Fibroblast of lung (primary cell): ENCODE data around the gene MORN1. TPM values are rescaled to one million over a fixed set of nuclear protein-coding genes. Genes with fewer than 3 reads are reported as not detected.

Experiments
- DNase-seq, 2 donors: peaks; one replicate each; pipeline versions ENCODE4 v3.0.0 to v3.0.0-alpha.2; 2010; ENCODE audit warnings: low read depth in 2 of 2
- H2AFZ ChIP-seq: 2 replicates; pipeline ENCODE4 v1.5.1; 2012; ENCODE audit warnings: low read length, control low read depth, inconsistent platforms
- H3K27ac ChIP-seq: 2 replicates; pipeline ENCODE4 v1.5.1; 2011; ENCODE audit warnings: low read length, control low read depth; ENCODE audit not compliant: insufficient read depth
- H3K27me3 ChIP-seq: 2 replicates; pipeline ENCODE4 v1.5.1; 2011; ENCODE audit warnings: mild to moderate bottlenecking, low read length; ENCODE audit not compliant: control insufficient read depth, insufficient read depth
- H3K36me3 ChIP-seq: 2 replicates; pipeline ENCODE4 v1.5.1; 2011; ENCODE audit warnings: low read length; ENCODE audit not compliant: control insufficient read depth, insufficient read depth
- H3K4me1 ChIP-seq: 2 replicates; pipeline ENCODE4 v1.5.1; 2011; ENCODE audit warnings: low read length; ENCODE audit not compliant: control insufficient read depth, insufficient read depth; ENCODE audit errors: extremely low read depth
- H3K4me2 ChIP-seq: 2 replicates; pipeline ENCODE4 v1.5.1; 2011; ENCODE audit warnings: low read length, control low read depth; ENCODE audit not compliant: insufficient read depth; ENCODE audit errors: extremely low read depth
- H3K4me3 ChIP-seq, 4 experiments: fragments of 200-600 bp in 1 of 4; sonication (generic) in 1 of 4; replicated peaks in 1 of 4; 2 replicates each; pipeline ENCODE4 v1.5.1; 2011 to 2016; ENCODE audit warnings: low read length in 4 of 4, low read depth in 3 of 4, mild to moderate bottlenecking in 3 of 4, control low read depth in 2 of 4, inconsistent platforms in 1 of 4, mixed read lengths in 1 of 4; ENCODE audit not compliant: insufficient read depth in 1 of 4; ENCODE audit errors: control extremely low read depth in 1 of 4
- H3K79me2 ChIP-seq: 2 replicates; pipeline ENCODE4 v1.5.1; 2012; ENCODE audit warnings: mild to moderate bottlenecking, low read length, inconsistent platforms; ENCODE audit not compliant: control insufficient read depth, insufficient read depth
- H3K9ac ChIP-seq: 2 replicates; pipeline ENCODE4 v1.5.1; 2011; ENCODE audit warnings: mild to moderate bottlenecking, low read length, control low read depth; ENCODE audit not compliant: insufficient read depth
- H3K9me3 ChIP-seq: 2 replicates; pipeline ENCODE4 v1.5.1; 2012; ENCODE audit warnings: low read depth, low read length; ENCODE audit not compliant: control insufficient read depth, insufficient read depth
- H4K20me1 ChIP-seq: 2 replicates; pipeline ENCODE4 v1.5.1; 2011; ENCODE audit warnings: low read length; ENCODE audit not compliant: control insufficient read depth, insufficient read depth; ENCODE audit errors: extremely low read depth
- CTCF ChIP-seq, 2 donors: IDR thresholded peaks in 1 of 2; conservative IDR thresholded peaks in 1 of 2; 1 replicate in 1 of 2; 2 replicates in 1 of 2; pipeline ENCODE4 v1.5.1; 2011 to 2012; ENCODE audit warnings: low read length in 2 of 2, control low read depth in 1 of 2, inconsistent platforms in 1 of 2, low read depth in 1 of 2, mild to moderate bottlenecking in 1 of 2
- EZH2 ChIP-seq: IDR thresholded peaks from 2 replicates; pipeline ENCODE4 v1.5.1; 2012; ENCODE audit warnings: low read length, control low read depth, mild to moderate bottlenecking; ENCODE audit errors: missing control alignments
- polyA plus RNA-seq, 2 donors: library from polyadenylated mRNA; depleted of rRNA in 1 of 2; stranded (reverse) in 1 of 2; unstranded in 1 of 2; fragments of >200 nt; gene quantifications; 2 replicates each; pipeline ENCODE4 v1.2.1, GENCODE V29; 2011 to 2012; ENCODE audit warnings: missing spikeins in 1 of 2
- total RNA-seq: library from RNA; depleted of rRNA; stranded (reverse); fragments of >200 nt; gene quantifications from 2 replicates; pipeline ENCODE4 v1.2.1, GENCODE V29; 2014

The MORN1 gene
- total and polyA plus RNA-seq, 2 donors (not counting 1 experiment from before 2014, with no cell fraction given) = 3.5 to 10.6 TPM

DNA sequence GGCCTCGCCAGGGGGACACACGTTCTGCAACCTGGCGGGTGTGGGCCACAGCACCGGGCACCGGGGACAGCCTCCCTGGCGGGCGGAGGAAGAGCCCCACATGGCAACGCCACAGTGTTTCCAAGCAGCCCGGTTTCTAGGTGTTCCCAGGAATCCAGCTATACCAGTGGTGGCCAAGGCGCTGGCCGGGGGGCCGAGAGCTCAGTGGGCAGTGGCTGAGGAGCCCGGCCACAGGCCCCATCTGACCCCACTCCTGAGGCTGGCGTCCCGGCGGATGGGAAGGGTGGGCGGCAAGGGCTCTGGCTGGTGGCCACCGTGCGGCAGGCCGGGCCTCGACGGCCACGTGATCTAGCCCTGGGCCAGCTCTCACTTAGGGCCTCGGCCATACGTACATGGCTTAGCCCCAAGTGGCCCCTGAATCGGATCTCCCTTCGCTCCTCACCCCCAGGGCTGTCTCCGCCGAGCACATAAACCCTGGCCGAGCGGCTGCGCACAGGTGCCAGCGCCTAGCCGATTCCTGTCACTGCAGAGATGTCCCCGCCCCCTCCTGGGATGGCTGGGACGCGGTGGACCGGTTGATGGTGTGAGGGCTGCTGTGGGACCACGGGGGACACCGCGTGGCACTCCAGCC lies 68.7 kb downstream of the MORN1 start:
- no peaks in the 10 kb centered on the region for H3K36me3 ChIP-seq
- peak overlapping the region; percentile 18 for H3K4me2 ChIP-seq
- H3K27me3 ChIP-seq = no peaks in the 10 kb centered on the region
- H3K4me1 ChIP-seq = peaks cover 5% of the 10 kb centered on the region
- no peaks in the 10 kb centered on the region for H3K79me2 ChIP-seq
- TF ChIP-seq EZH2 = no peak
- TF ChIP-seq CTCF (conservative IDR thresholded peaks at IDR 0.05 in 1 of 2, IDR thresholded peaks at IDR 0.05 in 1 of 2; ENCODE audit: low read depth in 1 of 2, low read length in 2 of 2) = no peak
- H2AFZ ChIP-seq = no peak overlapping the region
- H4K20me1 ChIP-seq = no peaks in the 10 kb centered on the region
- H3K4me3 ChIP-seq = no peak overlapping the region
- H3K27ac ChIP-seq = peak overlapping the region; percentile 63
- H3K9ac ChIP-seq = peak overlapping the region; percentile 64
- DNase-seq = no peak
- no peaks in the 10 kb centered on the region for H3K9me3 ChIP-seq

DNA sequence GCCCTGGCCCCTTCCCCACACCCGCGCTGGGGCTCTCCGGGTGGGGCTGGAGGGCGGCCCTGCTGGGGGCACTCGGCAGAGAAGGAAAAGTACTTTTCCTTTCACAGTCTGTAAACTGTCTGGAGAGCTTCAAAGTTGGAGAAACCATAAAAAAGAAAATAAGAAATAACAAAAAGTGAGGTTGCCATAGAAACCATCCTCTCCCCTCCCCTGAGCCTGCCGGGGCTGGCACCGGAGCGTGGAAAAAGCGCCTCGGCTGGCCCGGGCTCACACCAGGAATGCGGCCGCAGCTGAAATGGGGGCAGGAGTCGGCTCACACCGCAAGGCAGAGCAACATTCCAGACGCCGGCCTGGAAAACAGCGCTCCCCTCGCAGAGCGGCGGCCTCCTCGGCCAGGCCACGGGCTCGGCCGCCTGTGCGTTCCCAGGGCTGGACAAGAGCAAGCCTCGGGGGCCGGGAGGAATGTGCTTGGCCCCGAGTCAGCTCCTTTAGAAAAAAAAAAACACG lies 69.2 kb downstream of the MORN1 start:
- peak overlapping the region; percentile 42 for H3K4me2 ChIP-seq
- no peak overlapping the region for H2AFZ ChIP-seq
- no peaks in the 10 kb centered on the region for H3K36me3 ChIP-seq
- H4K20me1 ChIP-seq = no peaks in the 10 kb centered on the region
- H3K27me3 ChIP-seq = no peaks in the 10 kb centered on the region
- DNase-seq = peak; percentile 82 to 92
- peaks cover 5% of the 10 kb centered on the region for H3K4me1 ChIP-seq
- H3K4me3 ChIP-seq = peak overlapping the region in 1 of 4 experiments; percentile 37
- H3K9ac ChIP-seq = peak overlapping the region; percentile 64
- no peak for TF ChIP-seq CTCF (conservative IDR thresholded peaks at IDR 0.05 in 1 of 2, IDR thresholded peaks at IDR 0.05 in 1 of 2; ENCODE audit: low read depth in 1 of 2, low read length in 2 of 2)
- TF ChIP-seq EZH2 = no peak
- H3K9me3 ChIP-seq = no peaks in the 10 kb centered on the region
- no peaks in the 10 kb centered on the region for H3K79me2 ChIP-seq
- H3K27ac ChIP-seq = peak overlapping the region; percentile 63

DNA sequence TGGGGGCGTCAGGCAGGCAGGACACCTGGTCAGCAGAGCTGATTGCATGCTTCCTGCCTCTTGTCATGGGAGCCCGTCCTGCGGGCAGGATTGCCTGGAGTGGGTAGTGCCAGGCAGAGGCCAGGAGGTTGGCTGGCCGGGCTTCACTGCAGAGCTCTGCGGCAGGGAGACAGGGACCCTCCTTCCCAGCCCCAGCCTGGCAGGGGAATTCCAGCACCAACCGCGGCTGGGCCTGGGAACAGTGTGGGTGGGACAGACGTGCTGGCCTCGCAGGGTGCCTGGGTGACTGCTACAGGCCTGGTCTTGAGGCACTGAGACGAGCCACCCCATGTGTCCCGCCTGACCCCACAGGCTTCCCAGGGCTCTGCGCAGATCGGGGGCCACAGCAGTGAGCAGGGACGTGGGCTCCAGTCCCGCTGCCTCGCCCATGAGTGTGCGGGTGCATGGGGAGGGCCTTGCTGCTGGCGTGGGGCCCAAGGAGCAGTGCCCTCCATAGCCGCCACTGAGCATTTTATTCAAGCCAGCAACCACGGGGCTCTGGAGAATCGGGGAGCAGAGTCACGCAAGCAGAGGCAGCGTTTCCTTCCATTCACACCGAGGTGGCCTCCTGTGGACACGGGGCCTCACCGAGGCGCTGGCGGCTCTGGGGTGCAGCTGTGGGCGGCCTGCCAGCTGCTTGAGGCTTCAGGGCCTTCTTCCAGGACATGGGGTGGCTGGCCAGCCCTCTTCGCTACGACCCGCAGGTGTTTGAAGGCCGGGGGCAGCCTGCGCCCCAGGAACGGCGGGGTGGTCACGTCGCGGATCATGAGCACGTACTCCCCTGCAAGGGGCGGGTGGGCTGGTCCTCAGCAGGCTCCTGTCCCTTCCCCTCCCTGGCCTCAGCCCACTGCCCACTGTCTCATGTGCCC lies 70.3 kb downstream of the MORN1 start:
- Histone ChIP-seq H3K27ac (peak overlapping the region; percentile 36), H3K9me3 (no peaks in the 10 kb centered on the region), H3K36me3 (no peaks in the 10 kb centered on the region), H2AFZ (no peak overlapping the region), H4K20me1 (no peaks in the 10 kb centered on the region), H3K4me1 (peaks cover 5% of the 10 kb centered on the region), H3K27me3 (no peaks in the 10 kb centered on the region), H3K9ac (no peak overlapping the region), H3K79me2 (no peaks in the 10 kb centered on the region), H3K4me2 (no peak overlapping the region), H3K4me3 (no peak overlapping the region)
- peak in 1 of 2 donors; percentile 56 for DNase-seq
- no peak for TF ChIP-seq CTCF (conservative IDR thresholded peaks at IDR 0.05 in 1 of 2, IDR thresholded peaks at IDR 0.05 in 1 of 2; ENCODE audit: low read depth in 1 of 2, low read length in 2 of 2)
- TF ChIP-seq EZH2 = no peak
